Muscle of leg (tissue), 11 donors: ENCODE results near the gene SLC25A12. TPM values are rescaled to one million over a fixed set of nuclear protein-coding genes. Genes with fewer than 3 reads are reported as not detected.

Experiments
- DNase-seq: peaks from one replicate; pipeline ENCODE4 v3.0.0; 2013
- H3K27ac ChIP-seq: one replicate; pipeline ENCODE4 v1.5.1; 2013; ENCODE audit warnings: mild to moderate bottlenecking, low read length, control low read depth
- H3K27me3 ChIP-seq: one replicate; pipeline ENCODE4 v1.6.1; 2013; ENCODE audit warnings: low read length; ENCODE audit not compliant: control insufficient read depth, insufficient read depth
- H3K36me3 ChIP-seq: one replicate; pipeline ENCODE4 v1.6.1; 2013; ENCODE audit warnings: low read length; ENCODE audit not compliant: control insufficient read depth, insufficient read depth
- H3K4me1 ChIP-seq: one replicate; pipeline ENCODE4 v1.6.1; 2013; ENCODE audit warnings: low read length; ENCODE audit not compliant: control insufficient read depth, insufficient read depth
- H3K4me3 ChIP-seq: one replicate; pipeline ENCODE4 v1.5.1; 2013; ENCODE audit warnings: low read length, control low read depth
- H3K9me3 ChIP-seq: replicated peaks from 2 replicates; pipeline ENCODE4 v1.6.1; 2013; ENCODE audit warnings: low read depth, low read length; ENCODE audit not compliant: control insufficient read depth
- WGBS: methylation state at CpG from one replicate; pipeline ENCODE4 v1.1.5; 2013; ENCODE audit warnings: missing lambda C conversion rate; ENCODE audit not compliant: insufficient coverage; 5-methylcytosine and 5-hydroxymethylcytosine counted together
- polyA plus RNA-seq, 8 donors: library from polyadenylated mRNA; unstranded; fragments of 120-200 nt; gene quantifications; one replicate each; pipeline versions ENCODE4 v1.2.1 to v1.2.3, GENCODE V29; 2013; ENCODE audit warnings: inconsistent platforms in 1 of 8, low replicate concordance in 1 of 8; ENCODE audit not compliant: insufficient read length in 8 of 8, insufficient read depth in 1 of 8
- total RNA-seq: library from RNA; stranded (reverse); fragments of 120-200 nt; gene quantifications from one replicate; pipeline ENCODE4 v1.2.4, GENCODE V29; 2013

Gene SLC25A12
- total and polyA plus RNA-seq, 9 donors: 20.4 to 27.7 (median 22.1) TPM

- no CpG with 5 or more reads among the region's 10 CpGs for WGBS
- Histone ChIP-seq H3K4me1 (no peaks in the 10 kb centered on the region), H3K27ac (peak overlapping the region; percentile 65), H3K36me3 (peaks cover 2% of the 10 kb centered on the region), H3K4me3 (peak overlapping the region; percentile 82), H3K9me3 (peaks cover 2% of the 10 kb centered on the region), H3K27me3 (no peaks in the 10 kb centered on the region)
- no peak for DNase-seq
These were observed 536 bp upstream of the SLC25A12 start for GRCh38 chr2:171894612-171894947.

GRCh38 chr2:171893196-171893823 lies 734 bp downstream of the SLC25A12 start:
- Histone ChIP-seq H3K27ac (peak overlapping the region; percentile 87), H3K4me1 (no peaks in the 10 kb centered on the region)

GRCh38 chr2:171889808-171890207 lies 4.2 kb downstream of the SLC25A12 start:
- no peak for DNase-seq
- no peaks in the 10 kb centered on the region for H3K4me1 ChIP-seq
- no CpG with 5 or more reads among the region's 1 CpG for WGBS
- H3K27ac ChIP-seq: no peak overlapping the region
- H3K9me3 ChIP-seq: no peaks in the 10 kb centered on the region
- no peaks in the 10 kb centered on the region for H3K27me3 ChIP-seq
- H3K4me3 ChIP-seq: no peak overlapping the region
- peaks cover 2% of the 10 kb centered on the region for H3K36me3 ChIP-seq

More at GRCh38 chr2:171893196-171893823, 734 bp downstream of the SLC25A12 start:
- Histone ChIP-seq H3K36me3 (peaks cover 2% of the 10 kb centered on the region), H3K4me3 (peak overlapping the region; percentile 82), H3K9me3 (peaks cover under 1% of the 10 kb centered on the region), H3K27me3 (no peaks in the 10 kb centered on the region)
- 11% methylated on average over 4 of the region's 7 CpGs for WGBS
- DNase-seq: peak; percentile 16

- Histone ChIP-seq H3K4me1 (no peaks in the 10 kb centered on the region), H3K9me3 (no peaks in the 10 kb centered on the region), H3K4me3 (no peak overlapping the region), H3K36me3 (peaks cover 2% of the 10 kb centered on the region), H3K27me3 (no peaks in the 10 kb centered on the region), H3K27ac (no peak overlapping the region)
- DNase-seq: no peak
- WGBS: 100% methylated on average over 2 of the region's 2 CpGs
These were observed 4.7 kb downstream of the SLC25A12 start for GRCh38 chr2:171889333-171889732.

GRCh38 chr2:171883275-171883893 lies 10.7 kb downstream of the SLC25A12 start:
- Histone ChIP-seq H3K27me3 (no peaks in the 10 kb centered on the region), H3K27ac (no peak overlapping the region), H3K4me3 (no peak overlapping the region), H3K4me1 (no peaks in the 10 kb centered on the region), H3K36me3 (no peaks in the 10 kb centered on the region), H3K9me3 (no peaks in the 10 kb centered on the region)
- no peak for DNase-seq
- WGBS: 90% methylated on average over 4 of the region's 5 CpGs

- Histone ChIP-seq H3K36me3 (no peaks in the 10 kb centered on the region), H3K27ac (no peak overlapping the region), H3K4me3 (no peak overlapping the region), H3K4me1 (no peaks in the 10 kb centered on the region), H3K27me3 (no peaks in the 10 kb centered on the region), H3K9me3 (no peaks in the 10 kb centered on the region)
- no CpG with 5 or more reads among the region's 2 CpGs for WGBS
- no peak for DNase-seq
These were observed 11.8 kb downstream of the SLC25A12 start for GRCh38 chr2:171882089-171882769.

GRCh38 chr2:171880774-171881173 lies 13.3 kb downstream of the SLC25A12 start:
- no peaks in the 10 kb centered on the region for H3K4me1 ChIP-seq
- H3K4me3 ChIP-seq: no peak overlapping the region
- no peaks in the 10 kb centered on the region for H3K36me3 ChIP-seq
- no peaks in the 10 kb centered on the region for H3K27me3 ChIP-seq
- WGBS: no CpG with 5 or more reads among the region's 3 CpGs
- DNase-seq: no peak
- H3K27ac ChIP-seq: no peak overlapping the region
- no peaks in the 10 kb centered on the region for H3K9me3 ChIP-seq

GRCh38 chr2:171879865-171880264 lies 14.2 kb downstream of the SLC25A12 start:
- Histone ChIP-seq H3K27me3 (no peaks in the 10 kb centered on the region), H3K36me3 (peaks cover 2% of the 10 kb centered on the region), H3K9me3 (no peaks in the 10 kb centered on the region), H3K4me3 (no peak overlapping the region), H3K4me1 (no peaks in the 10 kb centered on the region), H3K27ac (no peak overlapping the region)
- DNase-seq: no peak
- no CpG with 5 or more reads among the region's 1 CpG for WGBS

GRCh38 chr2:171878481-171878993 lies 15.5 kb downstream of the SLC25A12 start:
- Histone ChIP-seq H3K36me3 (peaks cover 5% of the 10 kb centered on the region), H3K27me3 (no peaks in the 10 kb centered on the region), H3K27ac (peak overlapping the region; percentile 22), H3K4me3 (no peak overlapping the region), H3K4me1 (no peaks in the 10 kb centered on the region), H3K9me3 (no peaks in the 10 kb centered on the region)
- DNase-seq: peak; percentile 23
- no CpG with 5 or more reads among the region's 2 CpGs for WGBS

GRCh38 chr2:171874963-171875362 lies 19.1 kb downstream of the SLC25A12 start:
- no peaks in the 10 kb centered on the region for H3K4me1 ChIP-seq

More at GRCh38 chr2:171874963-171875362, 19.1 kb downstream of the SLC25A12 start:
- Histone ChIP-seq H3K27ac (no peak overlapping the region), H3K4me3 (no peak overlapping the region), H3K27me3 (no peaks in the 10 kb centered on the region), H3K36me3 (peaks cover 11% of the 10 kb centered on the region), H3K9me3 (no peaks in the 10 kb centered on the region)
- DNase-seq: no peak
- 88% methylated on average over 11 of the region's 12 CpGs for WGBS
